Endothelial cell of umbilical vein (primary cell): ENCODE data around the gene ANKRD12.

Source experiments
- FOS ChIP-seq: IDR thresholded peaks from 2 replicates; pipeline ENCODE4 v1.6.1; 2011; ENCODE audit warnings: mild to moderate bottlenecking, low read length, moderate library complexity, borderline replicate concordance; ENCODE audit not compliant: insufficient read depth
- MAX ChIP-seq: IDR thresholded peaks from 2 replicates; pipeline ENCODE4 v1.6.1; 2011; ENCODE audit not compliant: insufficient read depth, insufficient read length
- TF ChIP-seq, protein P1 (sequence below), 2 donors: IDR thresholded peaks; 1 replicate in 1 of 2; 2 replicates in 1 of 2; pipeline ENCODE4 v1.5.1; 2011; ENCODE audit warnings: low read length in 2 of 2, mild to moderate bottlenecking in 2 of 2, moderate library complexity in 2 of 2, control low read depth in 1 of 2, inconsistent platforms in 1 of 2, low read depth in 1 of 2; ENCODE audit not compliant: insufficient read depth in 1 of 2; ENCODE audit errors: extremely low read depth in 1 of 2

GRCh38 chr18:9287036-9287435 is 150.5 kb downstream of the ANKRD12 start:
- TF ChIP-seq, protein P1, sequence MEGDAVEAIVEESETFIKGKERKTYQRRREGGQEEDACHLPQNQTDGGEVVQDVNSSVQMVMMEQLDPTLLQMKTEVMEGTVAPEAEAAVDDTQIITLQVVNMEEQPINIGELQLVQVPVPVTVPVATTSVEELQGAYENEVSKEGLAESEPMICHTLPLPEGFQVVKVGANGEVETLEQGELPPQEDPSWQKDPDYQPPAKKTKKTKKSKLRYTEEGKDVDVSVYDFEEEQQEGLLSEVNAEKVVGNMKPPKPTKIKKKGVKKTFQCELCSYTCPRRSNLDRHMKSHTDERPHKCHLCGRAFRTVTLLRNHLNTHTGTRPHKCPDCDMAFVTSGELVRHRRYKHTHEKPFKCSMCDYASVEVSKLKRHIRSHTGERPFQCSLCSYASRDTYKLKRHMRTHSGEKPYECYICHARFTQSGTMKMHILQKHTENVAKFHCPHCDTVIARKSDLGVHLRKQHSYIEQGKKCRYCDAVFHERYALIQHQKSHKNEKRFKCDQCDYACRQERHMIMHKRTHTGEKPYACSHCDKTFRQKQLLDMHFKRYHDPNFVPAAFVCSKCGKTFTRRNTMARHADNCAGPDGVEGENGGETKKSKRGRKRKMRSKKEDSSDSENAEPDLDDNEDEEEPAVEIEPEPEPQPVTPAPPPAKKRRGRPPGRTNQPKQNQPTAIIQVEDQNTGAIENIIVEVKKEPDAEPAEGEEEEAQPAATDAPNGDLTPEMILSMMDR (IDR thresholded peaks at IDR 0.05; ENCODE audit: extremely low read depth in 1 of 2, insufficient read depth in 1 of 2, low read depth in 1 of 2, low read length in 2 of 2): no peak
- TF ChIP-seq FOS (no peak), MAX (no peak)
